CD14-positive monocyte (primary cell): ENCODE results near the gene SH3TC2. TPM values are rescaled to one million over a fixed set of nuclear protein-coding genes. Genes with fewer than 3 reads are reported as not detected.

ENCODE experiments used
- DNase-seq, 3 donors: peaks; one replicate each; pipeline ENCODE4 v3.0.0-alpha.2; 2011 to 2022
- H2AFZ ChIP-seq: 2 replicates; pipeline ENCODE4 v1.6.0; 2012; ENCODE audit warnings: mild to moderate bottlenecking, low read depth, low read length, inconsistent platforms; ENCODE audit not compliant: insufficient read depth, poor library complexity, severe bottlenecking
- H3K27ac ChIP-seq, 2 donors: 1 replicate in 1 of 2; 2 replicates in 1 of 2; pipeline ENCODE4 v1.5.1; 2012 to 2013; ENCODE audit warnings: low read length in 2 of 2, control low read depth in 1 of 2, inconsistent platforms in 1 of 2, low read depth in 1 of 2, mild to moderate bottlenecking in 1 of 2
- H3K27me3 ChIP-seq, 2 donors: one replicate each; pipeline versions ENCODE4 v1.6.0 to v1.6.1; 2011 to 2013; ENCODE audit warnings: low read length in 2 of 2; ENCODE audit not compliant: control insufficient read depth in 2 of 2, insufficient read depth in 2 of 2
- H3K36me3 ChIP-seq, 2 donors: replicated peaks in 1 of 2; 1 replicate in 1 of 2; 2 replicates in 1 of 2; pipeline versions ENCODE4 v1.5.1 to v1.6.1; 2012 to 2013; ENCODE audit warnings: low read length in 2 of 2, control low read depth in 1 of 2, inconsistent platforms in 1 of 2, mild to moderate bottlenecking in 1 of 2; ENCODE audit not compliant: insufficient read depth in 2 of 2, control insufficient read depth in 1 of 2
- H3K4me1 ChIP-seq, 2 donors: 1 replicate in 1 of 2; 2 replicates in 1 of 2; pipeline versions ENCODE4 v1.5.1 to v1.6.1; 2012 to 2013; ENCODE audit warnings: low read length in 2 of 2, control low read depth in 1 of 2, inconsistent platforms in 1 of 2, mild to moderate bottlenecking in 1 of 2, moderate library complexity in 1 of 2; ENCODE audit not compliant: insufficient read depth in 2 of 2, control insufficient read depth in 1 of 2
- H3K4me2 ChIP-seq: replicated peaks from 2 replicates; pipeline ENCODE3; 2012; ENCODE audit warnings: low read length, moderate library complexity, mild to moderate bottlenecking; ENCODE audit not compliant: poor library complexity, severe bottlenecking; ENCODE audit errors: extremely low read depth
- H3K4me3 ChIP-seq, 3 experiments: fragments of 200-600 bp in 1 of 3; sonication (generic) in 1 of 3; replicated peaks in 1 of 3; 1 replicate in 2 of 3; 2 replicates in 1 of 3; pipeline ENCODE4 v1.5.1; 2011 to 2013; ENCODE audit warnings: low read length in 3 of 3, mild to moderate bottlenecking in 3 of 3, control low read depth in 2 of 3, low read depth in 2 of 3, inconsistent platforms in 1 of 3, moderate library complexity in 1 of 3
- H3K79me2 ChIP-seq: 2 replicates; pipeline ENCODE4 v1.6.0; 2012; ENCODE audit warnings: mild to moderate bottlenecking, control low read depth, inconsistent platforms, low read length, moderate library complexity; ENCODE audit not compliant: insufficient read depth
- H3K9ac ChIP-seq: 2 replicates; pipeline ENCODE4 v1.6.0; 2017; ENCODE audit warnings: low read length, mild to moderate bottlenecking; ENCODE audit not compliant: insufficient read depth, poor library complexity, severe bottlenecking
- H3K9me3 ChIP-seq, 2 donors: replicated peaks in 1 of 2; 1 replicate in 1 of 2; 2 replicates in 1 of 2; pipeline versions ENCODE4 v1.5.1 to v1.6.1; 2012 to 2013; ENCODE audit warnings: low read length in 2 of 2, control low read depth in 1 of 2; ENCODE audit not compliant: control insufficient read depth in 1 of 2, insufficient read depth in 1 of 2
- H4K20me1 ChIP-seq: 2 replicates; pipeline ENCODE4 v1.6.0; 2012; ENCODE audit warnings: mild to moderate bottlenecking, low read length, control low read depth, moderate library complexity; ENCODE audit not compliant: insufficient read depth
- H3K27ac Mint-ChIP-seq, 7 donors: one replicate each; pipeline ENCODE4 v1.8.0; 2020; ENCODE audit warnings: mild to moderate bottlenecking in 7 of 7, mixed read lengths in 7 of 7, moderate library complexity in 6 of 7, inconsistent platforms in 2 of 7
- H3K27me3 Mint-ChIP-seq, 3 donors: one replicate each; pipeline ENCODE4 v1.8.0; 2021 to 2022; ENCODE audit warnings: low read depth in 3 of 3, mild to moderate bottlenecking in 3 of 3, mixed read lengths in 3 of 3, moderate library complexity in 3 of 3, inconsistent platforms in 1 of 3
- H3K36me3 Mint-ChIP-seq, 2 donors: one replicate each; pipeline ENCODE4 v1.8.0; 2020; ENCODE audit warnings: mixed read lengths in 2 of 2, inconsistent platforms in 1 of 2, mild to moderate bottlenecking in 1 of 2
- H3K4me1 Mint-ChIP-seq: one replicate; pipeline ENCODE4 v1.8.0; 2020; ENCODE audit warnings: mild to moderate bottlenecking, mixed read lengths
- H3K4me3 Mint-ChIP-seq, 2 donors: one replicate each; pipeline ENCODE4 v1.8.0; 2020; ENCODE audit warnings: mild to moderate bottlenecking in 2 of 2, mixed read lengths in 2 of 2, moderate library complexity in 1 of 2
- H3K9me3 Mint-ChIP-seq, 7 donors: one replicate each; pipeline ENCODE4 v1.8.0; 2020 to 2022; ENCODE audit warnings: mixed read lengths in 7 of 7, mild to moderate bottlenecking in 6 of 7, moderate library complexity in 6 of 7, inconsistent platforms in 2 of 7
- CTCF ChIP-seq: fragments of 200-600 bp; IDR thresholded peaks from one replicate; pipeline ENCODE4 v1.8.0; 2022; ENCODE audit warnings: antibody characterized with exemption, mild to moderate bottlenecking
- WGBS: methylation state at CpG from one replicate; pipeline ENCODE4 v1.1.5; 2013; ENCODE audit warnings: missing lambda C conversion rate; ENCODE audit not compliant: insufficient coverage; 5-methylcytosine and 5-hydroxymethylcytosine counted together
- intact Hi-C, 2 donors: fragments of 100-400 bp; cut with micrococcal nuclease; formaldehyde crosslinking; loops; one replicate each; pipeline versions ENCODE4 v1.15.0 to v1.15.1; 2023
- polyA plus RNA-seq, 3 donors: library from polyadenylated mRNA; depleted of rRNA in 1 of 3; unstranded in 2 of 3; stranded (reverse) in 1 of 3; fragments of 300-500 nt in 2 of 3; fragments of >200 nt in 1 of 3; fragmentation: Illumina TruSeq in 2 of 3; gene quantifications; 1 replicate in 2 of 3; 2 replicates in 1 of 3; pipeline ENCODE4 v1.2.3, GENCODE V29; 2012 to 2021

The SH3TC2 gene
- polyA plus RNA-seq, 3 donors, result 0.01 to 0.30 (median 0.14) TPM

- Histone ChIP-seq H2AFZ (no peak overlapping the region), H3K4me2 (no peak overlapping the region), H3K27me3 (no peaks in the 10 kb centered on the region), H3K36me3 (no peaks in the 10 kb centered on the region), H3K9ac (no peak overlapping the region), H3K27ac (no peak overlapping the region), H3K4me1 (peaks cover 12 to 18% of the 10 kb centered on the region in 2 donors), H4K20me1 (no peaks in the 10 kb centered on the region), H3K79me2 (no peaks in the 10 kb centered on the region), H3K9me3 (no peaks in the 10 kb centered on the region), H3K4me3 (no peak overlapping the region)
- no peak for TF ChIP-seq CTCF
- no CpG with 5 or more reads among the region's 2 CpGs for WGBS
- H3K36me3 Mint-ChIP-seq, result no peaks in the 10 kb centered on the region
- intact Hi-C loops, result loop anchor here in 1 of 2 donors (10.0 kb wide), 1 partner anchor 142 kb away; the partner anchor contains the start of gene ADRB2
- no peak overlapping the region for H3K27ac Mint-ChIP-seq
- no peak for DNase-seq
- H3K27me3 Mint-ChIP-seq, result peaks cover 0 to 2% (median 0%) of the 10 kb centered on the region in 3 donors
- H3K9me3 Mint-ChIP-seq, result no peaks in the 10 kb centered on the region
- H3K4me3 Mint-ChIP-seq, result no peak overlapping the region
- peaks cover 12% of the 10 kb centered on the region for H3K4me1 Mint-ChIP-seq
These were observed 95.9 kb downstream of the SH3TC2 start for GRCh38 chr5:148966938-148967337.

GRCh38 chr5:148966348-148966747 is 96.5 kb downstream of the SH3TC2 start:
- peaks cover 0 to 2% (median 0%) of the 10 kb centered on the region in 3 donors for H3K27me3 Mint-ChIP-seq
- no peak overlapping the region for H2AFZ ChIP-seq
- TF ChIP-seq CTCF, result no peak
- H3K9me3 ChIP-seq, result no peaks in the 10 kb centered on the region
- peaks cover 12 to 18% of the 10 kb centered on the region in 2 donors for H3K4me1 ChIP-seq
- no peak overlapping the region for H3K4me2 ChIP-seq
- no peaks in the 10 kb centered on the region for H4K20me1 ChIP-seq
- no peak for DNase-seq
- no peaks in the 10 kb centered on the region for H3K36me3 ChIP-seq
- H3K4me1 Mint-ChIP-seq, result peaks cover 12% of the 10 kb centered on the region
- WGBS, result 100% methylated on average over 3 of the region's 4 CpGs
- no peak overlapping the region for H3K4me3 Mint-ChIP-seq
- no peaks in the 10 kb centered on the region for H3K9me3 Mint-ChIP-seq
- H3K27me3 ChIP-seq, result no peaks in the 10 kb centered on the region
- no peak overlapping the region for H3K27ac ChIP-seq
- H3K79me2 ChIP-seq, result no peaks in the 10 kb centered on the region
- no peak overlapping the region for H3K27ac Mint-ChIP-seq
- intact Hi-C loops, result loop anchor here in 1 of 2 donors (10.0 kb wide), 1 partner anchor 142 kb away; the partner anchor contains the start of gene ADRB2
- no peak overlapping the region for H3K4me3 ChIP-seq
- no peak overlapping the region for H3K9ac ChIP-seq
- no peaks in the 10 kb centered on the region for H3K36me3 Mint-ChIP-seq
